ENCODE results near the gene DIPK1A.

DIPK1A gene

GRCh38 chr1:92951141-92951582 lies 10.1 kb downstream of the DIPK1A start:
- no peak for DNase-seq (ENCODE audit: low read depth, low spot score)
- Histone ChIP-seq H3K4me3 (no peak overlapping the region), H3K9me3 (ENCODE audit: low read depth, low read length) (no peaks in the 10 kb centered on the region; the same call in 1 of the 2 replicates), H3K9ac (ENCODE audit: insufficient read length) (no peak overlapping the region), H3K36me3 (ENCODE audit: insufficient read depth, low read length) (no peaks in the 10 kb centered on the region), H3K27ac (no peak overlapping the region)
- no peak for TF ChIP-seq POLR2AphosphoS5 (IDR thresholded peaks at IDR 0.05; ENCODE audit: borderline replicate concordance, low read depth, low read length)
- no peak for TF ChIP-seq FOXP2 (optimal IDR thresholded peaks at IDR 0.05; ENCODE audit: control extremely low read depth, extremely low read length, insufficient read depth)
- no peak for TF ChIP-seq EZH2 (IDR thresholded peaks at IDR 0.05)

- H3K4me3 ChIP-seq = no peak overlapping the region
- H3K9ac ChIP-seq (ENCODE audit: insufficient read length) = no peak overlapping the region
- no peak for DNase-seq (ENCODE audit: low read depth, low spot score)
- no peaks in the 10 kb centered on the region for H3K36me3 ChIP-seq (ENCODE audit: insufficient read depth, low read length)
- no peak for TF ChIP-seq POLR2AphosphoS5 (IDR thresholded peaks at IDR 0.05; ENCODE audit: borderline replicate concordance, low read depth, low read length)
- TF ChIP-seq FOXP2 (optimal IDR thresholded peaks at IDR 0.05; ENCODE audit: control extremely low read depth, extremely low read length, insufficient read depth) = no peak
- TF ChIP-seq EZH2 (IDR thresholded peaks at IDR 0.05) = no peak
- no peaks in the 10 kb centered on the region; the same call in 1 of the 2 replicates for H3K9me3 ChIP-seq (ENCODE audit: low read depth, low read length)
- no peak overlapping the region for H3K27ac ChIP-seq
Observed at GRCh38 chr1:92949937-92950817, 11.1 kb downstream of the DIPK1A start.

GRCh38 chr1:92948071-92948470 lies 13.2 kb downstream of the DIPK1A start:
- Histone ChIP-seq H3K27ac (no peak overlapping the region), H3K9ac (ENCODE audit: insufficient read length) (no peak overlapping the region), H3K9me3 (ENCODE audit: low read depth, low read length) (no peaks in the 10 kb centered on the region; the same call in 1 of the 2 replicates), H3K4me3 (no peak overlapping the region), H3K36me3 (ENCODE audit: insufficient read depth, low read length) (no peaks in the 10 kb centered on the region)
- DNase-seq (ENCODE audit: low read depth, low spot score) = no peak
- TF ChIP-seq EZH2 (IDR thresholded peaks at IDR 0.05) (no peak), POLR2AphosphoS5 (IDR thresholded peaks at IDR 0.05; ENCODE audit: borderline replicate concordance, low read depth, low read length) (no peak), FOXP2 (optimal IDR thresholded peaks at IDR 0.05; ENCODE audit: control extremely low read depth, extremely low read length, insufficient read depth) (no peak)

- Histone ChIP-seq H3K9ac (ENCODE audit: insufficient read length) (no peak overlapping the region), H3K9me3 (ENCODE audit: low read depth, low read length) (no peaks in the 10 kb centered on the region; the same call in 1 of the 2 replicates), H3K4me3 (no peak overlapping the region), H3K36me3 (ENCODE audit: insufficient read depth, low read length) (no peaks in the 10 kb centered on the region), H3K27ac (no peak overlapping the region)
- TF ChIP-seq POLR2AphosphoS5 (IDR thresholded peaks at IDR 0.05; ENCODE audit: borderline replicate concordance, low read depth, low read length) (no peak), FOXP2 (optimal IDR thresholded peaks at IDR 0.05; ENCODE audit: control extremely low read depth, extremely low read length, insufficient read depth) (no peak), EZH2 (IDR thresholded peaks at IDR 0.05) (no peak)
- no peak for DNase-seq (ENCODE audit: low read depth, low spot score)
Observed at GRCh38 chr1:92945748-92946270, 15.5 kb downstream of the DIPK1A start.

DNA sequence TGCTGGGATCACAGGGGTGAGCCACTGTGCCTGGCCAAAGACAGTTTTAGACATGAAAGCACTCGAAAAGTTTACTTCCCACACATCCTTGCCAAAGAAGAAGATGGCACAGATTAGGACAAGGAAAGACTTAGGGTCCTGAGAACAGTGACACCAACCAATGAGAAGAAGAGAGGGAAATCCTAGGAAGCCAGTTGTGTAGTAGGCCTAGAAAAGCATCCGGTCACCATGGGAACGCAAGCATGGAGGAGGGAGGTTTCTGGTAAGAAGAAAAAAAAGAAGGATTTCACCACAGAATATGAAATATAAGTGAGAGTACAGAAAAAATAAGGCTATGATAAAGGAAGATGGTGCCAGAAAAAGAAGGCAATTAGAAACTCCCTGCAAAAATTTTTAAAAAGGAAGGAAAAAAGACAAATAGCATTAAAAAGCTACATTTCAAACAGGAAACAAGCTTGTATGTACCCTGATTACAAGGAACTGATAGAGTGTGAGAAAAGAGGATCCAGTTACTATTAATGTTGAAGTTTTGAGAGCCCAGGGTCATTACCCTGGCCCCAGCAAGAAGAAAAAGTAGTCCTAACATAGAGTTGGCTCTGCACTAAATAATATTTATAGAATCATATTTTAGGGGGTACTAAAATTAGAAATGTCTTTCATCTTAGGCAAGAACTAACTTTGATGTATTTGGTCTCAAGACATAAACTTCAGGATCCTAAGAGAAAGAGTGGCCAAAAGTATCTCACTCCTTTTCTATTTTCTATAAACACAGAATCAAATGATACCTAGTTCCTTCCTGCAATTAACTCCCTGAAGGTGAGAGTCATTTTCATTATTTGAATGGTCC lies 16.1 kb downstream of the DIPK1A start:
- Histone ChIP-seq H3K36me3 (ENCODE audit: insufficient read depth, low read length) (no peaks in the 10 kb centered on the region), H3K9me3 (ENCODE audit: low read depth, low read length) (no peaks in the 10 kb centered on the region; the same call in 1 of the 2 replicates), H3K4me3 (no peak overlapping the region), H3K27ac (no peak overlapping the region), H3K9ac (ENCODE audit: insufficient read length) (no peak overlapping the region)
- DNase-seq (ENCODE audit: low read depth, low spot score) = no peak
- no peak for TF ChIP-seq FOXP2 (optimal IDR thresholded peaks at IDR 0.05; ENCODE audit: control extremely low read depth, extremely low read length, insufficient read depth)
- TF ChIP-seq POLR2AphosphoS5 (IDR thresholded peaks at IDR 0.05; ENCODE audit: borderline replicate concordance, low read depth, low read length) = no peak
- TF ChIP-seq EZH2 (IDR thresholded peaks at IDR 0.05) = no peak

- no peak for DNase-seq (ENCODE audit: low read depth, low spot score)
- Histone ChIP-seq H3K27ac (no peak overlapping the region), H3K9ac (ENCODE audit: insufficient read length) (no peak overlapping the region), H3K9me3 (ENCODE audit: low read depth, low read length) (no peaks in the 10 kb centered on the region; the same call in 1 of the 2 replicates), H3K4me3 (no peak overlapping the region), H3K36me3 (ENCODE audit: insufficient read depth, low read length) (no peaks in the 10 kb centered on the region)
- TF ChIP-seq FOXP2 (optimal IDR thresholded peaks at IDR 0.05; ENCODE audit: control extremely low read depth, extremely low read length, insufficient read depth) (no peak), POLR2AphosphoS5 (IDR thresholded peaks at IDR 0.05; ENCODE audit: borderline replicate concordance, low read depth, low read length) (no peak), EZH2 (IDR thresholded peaks at IDR 0.05) (no peak)
Observed at GRCh38 chr1:92943502-92943847, 17.8 kb downstream of the DIPK1A start.

DNA sequence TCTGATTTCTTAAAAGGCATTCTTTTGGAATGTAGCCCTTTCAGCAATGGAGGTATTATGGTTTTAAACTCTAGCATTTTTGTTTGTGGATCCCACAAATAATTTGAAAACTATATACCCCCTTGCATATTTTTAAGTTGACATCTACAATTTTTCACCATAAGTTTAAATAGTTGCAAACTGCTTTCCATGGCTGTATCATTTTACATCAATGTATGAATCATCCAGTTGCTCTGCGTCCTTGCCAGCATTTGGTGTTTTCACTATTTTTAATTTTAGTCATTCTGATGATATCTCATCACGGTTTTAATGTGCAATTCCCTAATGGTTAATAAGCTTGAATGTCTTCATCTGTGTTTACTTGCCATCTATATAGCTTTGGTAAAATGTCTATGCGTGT lies 20.7 kb downstream of the DIPK1A start:
- DNase-seq (ENCODE audit: low read depth, low spot score) = no peak
- Histone ChIP-seq H3K27ac (no peak overlapping the region), H3K36me3 (ENCODE audit: insufficient read depth, low read length) (no peaks in the 10 kb centered on the region), H3K4me3 (no peak overlapping the region), H3K9ac (ENCODE audit: insufficient read length) (no peak overlapping the region), H3K9me3 (ENCODE audit: low read depth, low read length) (no peaks in the 10 kb centered on the region)
- no peak for TF ChIP-seq FOXP2 (optimal IDR thresholded peaks at IDR 0.05; ENCODE audit: control extremely low read depth, extremely low read length, insufficient read depth)
- TF ChIP-seq POLR2AphosphoS5 (IDR thresholded peaks at IDR 0.05; ENCODE audit: borderline replicate concordance, low read depth, low read length) = no peak
- TF ChIP-seq EZH2 (IDR thresholded peaks at IDR 0.05) = no peak

GRCh38 chr1:92937731-92938130 lies 23.5 kb downstream of the DIPK1A start:
- no peak for DNase-seq (ENCODE audit: low read depth, low spot score)
- Histone ChIP-seq H3K27ac (no peak overlapping the region), H3K36me3 (ENCODE audit: insufficient read depth, low read length) (no peaks in the 10 kb centered on the region), H3K9ac (ENCODE audit: insufficient read length) (no peak overlapping the region), H3K4me3 (no peak overlapping the region), H3K9me3 (ENCODE audit: low read depth, low read length) (no peaks in the 10 kb centered on the region)
- TF ChIP-seq EZH2 (IDR thresholded peaks at IDR 0.05) (no peak), POLR2AphosphoS5 (IDR thresholded peaks at IDR 0.05; ENCODE audit: borderline replicate concordance, low read depth, low read length) (no peak), FOXP2 (optimal IDR thresholded peaks at IDR 0.05; ENCODE audit: control extremely low read depth, extremely low read length, insufficient read depth) (no peak)
